ENCODE data around the gene SMAD9. TPM values are rescaled to one million over a fixed set of nuclear protein-coding genes. Genes with fewer than 3 reads are reported as not detected.

Gene SMAD9
- polyA plus RNA-seq, 4 donors, result 0.45 to 7.1 (median 2.1) TPM

DNA sequence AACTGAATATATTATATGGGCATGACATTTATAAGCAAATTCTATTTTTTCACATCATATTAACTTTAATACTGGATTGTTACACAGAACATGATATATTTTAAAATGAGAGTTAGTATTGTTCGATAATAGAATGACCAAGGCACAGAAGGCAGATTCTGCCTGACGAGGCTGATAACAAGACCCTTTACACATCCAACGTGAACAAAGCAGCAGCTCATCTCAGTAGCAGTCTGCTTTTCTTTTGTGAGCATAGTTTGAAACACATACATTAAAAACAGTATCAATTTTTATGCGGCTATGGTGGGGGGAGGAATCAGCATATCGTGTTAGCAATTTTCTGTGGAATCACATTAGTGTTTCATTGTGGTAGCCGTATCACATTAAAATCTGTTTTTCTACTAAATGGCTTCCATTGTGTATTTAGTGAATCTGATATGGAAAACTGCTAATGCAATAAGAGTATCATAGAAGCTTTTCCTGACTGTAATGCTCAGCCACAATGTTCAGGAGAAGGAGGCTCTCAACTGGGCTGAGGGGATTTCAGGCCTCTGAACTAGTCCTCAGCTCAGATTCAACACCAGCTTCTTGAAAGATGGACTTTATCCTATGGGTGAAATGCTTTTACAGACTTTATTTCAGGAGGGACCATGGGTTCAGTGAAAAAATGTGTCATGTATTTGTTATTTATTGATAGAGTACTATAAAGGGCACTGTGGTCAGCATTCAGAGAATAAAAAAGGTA, 4.0 kb downstream of the SMAD9 start:
- 87 to 92% (median 90%) methylated on average over 6 of the region's 6 CpGs for WGBS, 3 donors
- H3K4me1 ChIP-seq (ENCODE audit: control insufficient read depth in 3 of 3, insufficient read depth in 2 of 3, low read depth in 1 of 3, low read length in 2 of 3), result no peaks in the 10 kb centered on the region
- H3K9me3 ChIP-seq (ENCODE audit: control insufficient read depth in 2 of 2, insufficient read depth in 1 of 2, low read depth in 1 of 2, low read length in 1 of 2), result no peaks in the 10 kb centered on the region
- no peak overlapping the region for H3K4me3 ChIP-seq (ENCODE audit: low read depth in 1 of 3, low read length in 3 of 3)
- FAIRE-seq (no peak), DNase-seq (no peak)
- no peak overlapping the region for H3K27ac ChIP-seq (ENCODE audit: low read depth in 1 of 3, low read length in 2 of 3)
- H3K27me3 ChIP-seq (ENCODE audit: control insufficient read depth in 3 of 3, insufficient read depth in 3 of 3, low read length in 3 of 3), result peaks cover 0 to 24% (median 2%) of the 10 kb centered on the region in 3 donors
- H3K36me3 ChIP-seq (ENCODE audit: control insufficient read depth in 3 of 3, insufficient read depth in 2 of 3, low read depth in 1 of 3, low read length in 3 of 3), result no peaks in the 10 kb centered on the region

DNA sequence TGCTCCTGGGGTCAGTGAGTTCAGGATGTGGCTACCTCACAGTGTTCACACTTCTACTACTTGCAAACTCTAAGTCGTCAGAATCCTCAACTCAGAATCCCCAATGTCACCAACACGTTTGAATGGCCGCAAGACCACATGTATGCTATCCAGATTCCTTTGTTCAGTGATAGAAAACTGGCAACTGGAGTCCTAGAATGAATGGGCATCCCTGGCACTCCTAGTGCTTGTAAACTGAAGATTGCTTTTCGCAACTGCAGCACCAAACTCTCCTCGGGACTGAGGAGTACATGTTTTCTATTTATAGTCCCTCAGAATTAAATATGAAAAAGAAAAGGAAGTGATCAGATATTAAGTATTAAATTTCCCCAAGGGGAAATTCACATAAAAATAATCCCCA, 4.9 kb downstream of the SMAD9 start:
- no peak for FAIRE-seq
- H3K4me3 ChIP-seq (ENCODE audit: low read depth in 1 of 3, low read length in 3 of 3), result no peak overlapping the region

GRCh38 chr13:36914648-36915047, 5.4 kb downstream of the SMAD9 start:
- no peak for DNase-seq
- Histone ChIP-seq H3K4me3 (ENCODE audit: low read depth in 1 of 3, low read length in 3 of 3) (no peak overlapping the region), H3K27ac (ENCODE audit: low read depth in 1 of 3, low read length in 2 of 3) (no peak overlapping the region), H3K27me3 (ENCODE audit: control insufficient read depth in 3 of 3, insufficient read depth in 3 of 3, low read length in 3 of 3) (peaks cover 0 to 19% (median 2%) of the 10 kb centered on the region in 3 donors), H3K4me1 (ENCODE audit: control insufficient read depth in 3 of 3, insufficient read depth in 2 of 3, low read depth in 1 of 3, low read length in 2 of 3) (no peaks in the 10 kb centered on the region), H3K9me3 (ENCODE audit: control insufficient read depth in 2 of 2, insufficient read depth in 1 of 2, low read depth in 1 of 2, low read length in 1 of 2) (no peaks in the 10 kb centered on the region), H3K36me3 (ENCODE audit: control insufficient read depth in 3 of 3, insufficient read depth in 2 of 3, low read depth in 1 of 3, low read length in 3 of 3) (no peaks in the 10 kb centered on the region)
- 87 to 90% (median 89%) methylated on average over 4 of the region's 4 CpGs for WGBS, 3 donors
- FAIRE-seq, result no peak

More for the DNA sequence above, 4.9 kb downstream of the SMAD9 start:
- no peak overlapping the region for H3K27ac ChIP-seq (ENCODE audit: low read depth in 1 of 3, low read length in 2 of 3)
- H3K9me3 ChIP-seq (ENCODE audit: control insufficient read depth in 2 of 2, insufficient read depth in 1 of 2, low read depth in 1 of 2, low read length in 1 of 2), result no peaks in the 10 kb centered on the region
- WGBS, 3 donors, result 68 to 80% (median 73%) methylated on average over 5 of the region's 5 CpGs
- peaks cover 0 to 19% (median 2%) of the 10 kb centered on the region in 3 donors for H3K27me3 ChIP-seq (ENCODE audit: control insufficient read depth in 3 of 3, insufficient read depth in 3 of 3, low read length in 3 of 3)
- no peak for DNase-seq
- no peaks in the 10 kb centered on the region for H3K4me1 ChIP-seq (ENCODE audit: control insufficient read depth in 3 of 3, insufficient read depth in 2 of 3, low read depth in 1 of 3, low read length in 2 of 3)
- H3K36me3 ChIP-seq (ENCODE audit: control insufficient read depth in 3 of 3, insufficient read depth in 2 of 3, low read depth in 1 of 3, low read length in 3 of 3), result no peaks in the 10 kb centered on the region

DNA sequence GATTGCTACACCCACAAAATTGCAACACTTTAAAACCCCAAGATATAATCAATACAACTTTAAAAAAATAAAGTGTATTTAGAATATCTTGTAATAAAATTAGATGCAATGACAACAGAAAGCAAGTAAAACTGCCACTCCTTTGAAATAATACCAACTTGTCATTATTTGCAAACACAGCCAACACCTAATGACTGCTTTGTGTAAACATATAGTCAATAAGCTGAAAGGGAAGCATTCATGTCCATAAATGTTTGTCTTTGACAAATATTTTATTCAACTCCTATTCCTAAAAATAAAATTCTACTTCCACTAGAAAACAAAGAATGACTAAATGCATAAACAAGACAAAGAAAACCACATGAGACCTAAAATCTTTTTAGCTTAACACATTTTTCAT, 6.6 kb downstream of the SMAD9 start:
- Histone ChIP-seq H3K27me3 (ENCODE audit: control insufficient read depth in 3 of 3, insufficient read depth in 3 of 3, low read length in 3 of 3) (peaks cover 0 to 11% (median 0%) of the 10 kb centered on the region in 3 donors), H3K36me3 (ENCODE audit: control insufficient read depth in 3 of 3, insufficient read depth in 2 of 3, low read depth in 1 of 3, low read length in 3 of 3) (no peaks in the 10 kb centered on the region), H3K27ac (ENCODE audit: low read depth in 1 of 3, low read length in 2 of 3) (no peak overlapping the region), H3K4me1 (ENCODE audit: control insufficient read depth in 3 of 3, insufficient read depth in 2 of 3, low read depth in 1 of 3, low read length in 2 of 3) (no peaks in the 10 kb centered on the region), H3K4me3 (ENCODE audit: low read depth in 1 of 3, low read length in 3 of 3) (no peak overlapping the region), H3K9me3 (ENCODE audit: control insufficient read depth in 2 of 2, insufficient read depth in 1 of 2, low read depth in 1 of 2, low read length in 1 of 2) (no peaks in the 10 kb centered on the region)
- FAIRE-seq (no peak), DNase-seq (no peak)

DNA sequence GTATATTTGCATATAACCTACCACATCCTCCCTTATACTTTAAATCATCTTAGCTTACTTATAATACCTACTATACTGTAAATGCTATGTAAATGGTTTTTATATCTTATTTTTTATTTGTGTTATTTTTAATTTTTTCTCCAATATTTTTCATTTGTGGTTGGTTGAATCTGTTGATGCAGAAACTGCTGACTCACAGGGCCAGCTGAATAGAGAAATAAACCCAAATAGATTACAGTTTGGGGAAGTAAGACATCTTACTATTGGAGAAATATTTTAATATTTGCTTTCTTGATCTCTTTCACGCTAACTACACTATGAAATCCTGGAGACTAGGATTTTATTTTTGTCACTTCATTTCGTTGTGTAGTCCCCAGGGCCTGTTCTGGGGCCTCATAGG, 7.1 kb downstream of the SMAD9 start:
- Histone ChIP-seq H3K4me1 (ENCODE audit: control insufficient read depth in 3 of 3, insufficient read depth in 2 of 3, low read depth in 1 of 3, low read length in 2 of 3) (no peaks in the 10 kb centered on the region), H3K9me3 (ENCODE audit: control insufficient read depth in 2 of 2, insufficient read depth in 1 of 2, low read depth in 1 of 2, low read length in 1 of 2) (no peaks in the 10 kb centered on the region), H3K27ac (ENCODE audit: low read depth in 1 of 3, low read length in 2 of 3) (no peak overlapping the region), H3K27me3 (ENCODE audit: control insufficient read depth in 3 of 3, insufficient read depth in 3 of 3, low read length in 3 of 3) (peaks cover 0 to 8% (median 0%) of the 10 kb centered on the region in 3 donors), H3K4me3 (ENCODE audit: low read depth in 1 of 3, low read length in 3 of 3) (no peak overlapping the region), H3K36me3 (ENCODE audit: control insufficient read depth in 3 of 3, insufficient read depth in 2 of 3, low read depth in 1 of 3, low read length in 3 of 3) (no peaks in the 10 kb centered on the region)
- WGBS, 3 donors, result 58 to 60% (median 59%) methylated on average over 2 of the region's 2 CpGs
- FAIRE-seq (no peak), DNase-seq (no peak)

- no peak for FAIRE-seq
- H3K4me3 ChIP-seq (ENCODE audit: low read depth in 1 of 3, low read length in 3 of 3), result no peak overlapping the region
- no peak for DNase-seq
- no peaks in the 10 kb centered on the region for H3K9me3 ChIP-seq (ENCODE audit: control insufficient read depth in 2 of 2, insufficient read depth in 1 of 2, low read depth in 1 of 2, low read length in 1 of 2)
- H3K27ac ChIP-seq (ENCODE audit: low read depth in 1 of 3, low read length in 2 of 3), result no peak overlapping the region
- peaks cover 0 to 8% (median 0%) of the 10 kb centered on the region in 3 donors for H3K27me3 ChIP-seq (ENCODE audit: control insufficient read depth in 3 of 3, insufficient read depth in 3 of 3, low read length in 3 of 3)
- H3K4me1 ChIP-seq (ENCODE audit: control insufficient read depth in 3 of 3, insufficient read depth in 2 of 3, low read depth in 1 of 3, low read length in 2 of 3), result no peaks in the 10 kb centered on the region
- no peaks in the 10 kb centered on the region for H3K36me3 ChIP-seq (ENCODE audit: control insufficient read depth in 3 of 3, insufficient read depth in 2 of 3, low read depth in 1 of 3, low read length in 3 of 3)
Measured at GRCh38 chr13:36912369-36912768, 7.7 kb downstream of the SMAD9 start.

DNA sequence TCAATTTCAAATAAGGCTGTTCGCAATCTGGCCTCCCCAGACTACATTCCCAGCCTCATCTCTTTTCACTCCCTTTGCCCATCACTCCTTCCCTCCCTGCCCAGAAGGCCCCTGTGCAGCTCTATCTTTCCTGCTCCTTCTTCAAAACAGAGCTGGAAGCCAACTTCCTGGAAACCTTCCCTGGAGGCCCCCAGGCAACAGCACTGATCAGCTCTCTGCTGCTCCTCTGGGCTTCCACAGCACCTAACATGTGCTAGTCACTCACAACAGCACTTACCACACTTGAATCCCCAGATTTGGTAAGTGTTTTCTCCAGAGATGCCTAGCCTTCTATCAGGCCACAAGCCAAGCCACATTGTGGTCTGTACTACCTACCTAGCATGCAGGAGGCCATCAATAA, 9.5 kb downstream of the SMAD9 start:
- Histone ChIP-seq H3K27ac (ENCODE audit: low read depth in 1 of 3, low read length in 2 of 3) (no peak overlapping the region), H3K4me1 (ENCODE audit: control insufficient read depth in 3 of 3, insufficient read depth in 2 of 3, low read depth in 1 of 3, low read length in 2 of 3) (no peaks in the 10 kb centered on the region), H3K27me3 (ENCODE audit: control insufficient read depth in 3 of 3, insufficient read depth in 3 of 3, low read length in 3 of 3) (no peaks in the 10 kb centered on the region), H3K36me3 (ENCODE audit: control insufficient read depth in 3 of 3, insufficient read depth in 2 of 3, low read depth in 1 of 3, low read length in 3 of 3) (no peaks in the 10 kb centered on the region), H3K4me3 (ENCODE audit: low read depth in 1 of 3, low read length in 3 of 3) (no peak overlapping the region), H3K9me3 (ENCODE audit: control insufficient read depth in 2 of 2, insufficient read depth in 1 of 2, low read depth in 1 of 2, low read length in 1 of 2) (no peaks in the 10 kb centered on the region)
- DNase-seq, result no peak
- FAIRE-seq, result no peak
- WGBS, 3 donors, result 95 to 100% (median 100%) methylated on average over 1 of the region's 1 CpG

DNA sequence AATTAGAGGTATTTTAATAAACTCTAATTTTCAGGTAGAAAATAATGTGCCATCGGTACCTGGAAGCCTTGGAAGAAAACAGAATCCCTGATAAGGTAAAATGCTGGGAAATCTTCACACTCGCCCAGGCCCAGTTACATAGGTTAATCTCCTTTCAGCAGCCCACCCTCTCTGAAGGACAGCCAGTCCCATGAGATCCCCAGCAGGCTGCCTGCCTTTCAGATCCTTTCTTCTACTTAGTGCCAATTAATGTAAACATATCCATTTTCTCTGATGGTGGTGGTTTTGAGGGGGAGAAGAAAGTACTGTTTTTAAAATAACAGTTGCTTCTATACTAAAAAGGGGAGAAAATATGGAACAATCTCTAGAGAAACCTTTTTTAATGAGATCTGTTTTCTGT, 12.2 kb downstream of the SMAD9 start:
- Histone ChIP-seq H3K9me3 (ENCODE audit: control insufficient read depth in 2 of 2, insufficient read depth in 1 of 2, low read depth in 1 of 2, low read length in 1 of 2) (no peaks in the 10 kb centered on the region), H3K36me3 (ENCODE audit: control insufficient read depth in 3 of 3, insufficient read depth in 2 of 3, low read depth in 1 of 3, low read length in 3 of 3) (no peaks in the 10 kb centered on the region), H3K27ac (ENCODE audit: low read depth in 1 of 3, low read length in 2 of 3) (no peak overlapping the region), H3K4me3 (ENCODE audit: low read depth in 1 of 3, low read length in 3 of 3) (no peak overlapping the region), H3K27me3 (ENCODE audit: control insufficient read depth in 3 of 3, insufficient read depth in 3 of 3, low read length in 3 of 3) (no peaks in the 10 kb centered on the region), H3K4me1 (ENCODE audit: control insufficient read depth in 3 of 3, insufficient read depth in 2 of 3, low read depth in 1 of 3, low read length in 2 of 3) (no peaks in the 10 kb centered on the region)
- WGBS, 3 donors, result 79 to 91% (median 82%) methylated on average over 2 of the region's 2 CpGs
- no peak for DNase-seq
- no peak for FAIRE-seq

- no peak overlapping the region for H3K27ac ChIP-seq (ENCODE audit: low read depth in 1 of 3, low read length in 2 of 3)
- no peak for DNase-seq
- no peak overlapping the region for H3K4me3 ChIP-seq (ENCODE audit: low read depth in 1 of 3, low read length in 3 of 3)
- FAIRE-seq, result no peak
- H3K4me1 ChIP-seq (ENCODE audit: control insufficient read depth in 3 of 3, insufficient read depth in 2 of 3, low read depth in 1 of 3, low read length in 2 of 3), result no peaks in the 10 kb centered on the region
- 88 to 93% (median 92%) methylated on average over 4 of the region's 4 CpGs for WGBS, 3 donors
- H3K36me3 ChIP-seq (ENCODE audit: control insufficient read depth in 3 of 3, insufficient read depth in 2 of 3, low read depth in 1 of 3, low read length in 3 of 3), result no peaks in the 10 kb centered on the region
- no peaks in the 10 kb centered on the region for H3K9me3 ChIP-seq (ENCODE audit: control insufficient read depth in 2 of 2, insufficient read depth in 1 of 2, low read depth in 1 of 2, low read length in 1 of 2)
- no peaks in the 10 kb centered on the region for H3K27me3 ChIP-seq (ENCODE audit: control insufficient read depth in 3 of 3, insufficient read depth in 3 of 3, low read length in 3 of 3)
Measured at GRCh38 chr13:36907266-36907665, 12.8 kb downstream of the SMAD9 start.

Data from small intestine (tissue), 7 donors.